CD4-positive, alpha-beta T cell treated with Interferon alpha-2 for 1 hour (primary cell): ENCODE measurements around the gene ACAA2.
"Not testable (repeated sequence)": the region's sequence is repeated elsewhere in the genome, so short reads cannot be mapped to it uniquely, and the experiment has no call there.

Experiments used
- DNase-seq, 2 donors: peaks; one replicate each; pipeline ENCODE4 v3.0.0-alpha.2; 2020 to 2022

The ACAA2 gene

GRCh38 chr18:49843778-49844625 is 30.7 kb upstream of the ACAA2 start:
- no peak for DNase-seq

- no peak for DNase-seq
Observed at GRCh38 chr18:49843131-49843530, 29.8 kb upstream of the ACAA2 start.

- DNase-seq, result no peak
Observed at GRCh38 chr18:49842656-49843055, 29.3 kb upstream of the ACAA2 start.

GRCh38 chr18:49841236-49842217 is 28.2 kb upstream of the ACAA2 start:
- no peak for DNase-seq

GRCh38 chr18:49839012-49839411 is 25.7 kb upstream of the ACAA2 start:
- no peak for DNase-seq

GRCh38 chr18:49838381-49838780 is 25.0 kb upstream of the ACAA2 start:
- DNase-seq, result no peak

GRCh38 chr18:49837889-49838288 is 24.6 kb upstream of the ACAA2 start:
- no peak for DNase-seq

- not testable (repeated sequence) for DNase-seq
Observed at GRCh38 chr18:49837316-49837835, 24.0 kb upstream of the ACAA2 start.

GRCh38 chr18:49835405-49835804 is 22.1 kb upstream of the ACAA2 start:
- DNase-seq, result no peak

GRCh38 chr18:49834258-49834657 is 20.9 kb upstream of the ACAA2 start:
- DNase-seq, result no peak

GRCh38 chr18:49833814-49834213 is 20.5 kb upstream of the ACAA2 start:
- DNase-seq, result no peak

GRCh38 chr18:49832221-49832647 is 18.9 kb upstream of the ACAA2 start:
- no peak for DNase-seq

- DNase-seq, result no peak
Observed at GRCh38 chr18:49827996-49828395, 14.7 kb upstream of the ACAA2 start.

- DNase-seq, result peak; percentile 51 to 77
Observed at GRCh38 chr18:49819823-49820671, 6.7 kb upstream of the ACAA2 start.

- no peak for DNase-seq
Observed at GRCh38 chr18:49819071-49819662, 5.8 kb upstream of the ACAA2 start.

GRCh38 chr18:49817947-49818346 is 4.6 kb upstream of the ACAA2 start:
- DNase-seq, result no peak

- DNase-seq, result no peak
Observed at GRCh38 chr18:49815927-49816326, 2.6 kb upstream of the ACAA2 start.

GRCh38 chr18:49814147-49814499 is 790 bp upstream of the ACAA2 start:
- DNase-seq, result peak; percentile 83

- no peak for DNase-seq
Observed at GRCh38 chr18:49813069-49813318, 339 bp downstream of the ACAA2 start.

GRCh38 chr18:49812286-49813068 is 856 bp downstream of the ACAA2 start:
- no peak for DNase-seq

GRCh38 chr18:49811151-49811938 is 2.0 kb downstream of the ACAA2 start:
- DNase-seq, result no peak
